Measurements from ENCODE around the gene PPP1R37. TPM values are rescaled to one million over a fixed set of nuclear protein-coding genes. Genes with fewer than 3 reads are reported as not detected.
A peak's percentile ranks its signal among the peaks of the same experiment; 100 is the strongest.

PPP1R37 gene
- total RNA-seq, 1 experiment from 2014 or later = 33.6 TPM

DNA sequence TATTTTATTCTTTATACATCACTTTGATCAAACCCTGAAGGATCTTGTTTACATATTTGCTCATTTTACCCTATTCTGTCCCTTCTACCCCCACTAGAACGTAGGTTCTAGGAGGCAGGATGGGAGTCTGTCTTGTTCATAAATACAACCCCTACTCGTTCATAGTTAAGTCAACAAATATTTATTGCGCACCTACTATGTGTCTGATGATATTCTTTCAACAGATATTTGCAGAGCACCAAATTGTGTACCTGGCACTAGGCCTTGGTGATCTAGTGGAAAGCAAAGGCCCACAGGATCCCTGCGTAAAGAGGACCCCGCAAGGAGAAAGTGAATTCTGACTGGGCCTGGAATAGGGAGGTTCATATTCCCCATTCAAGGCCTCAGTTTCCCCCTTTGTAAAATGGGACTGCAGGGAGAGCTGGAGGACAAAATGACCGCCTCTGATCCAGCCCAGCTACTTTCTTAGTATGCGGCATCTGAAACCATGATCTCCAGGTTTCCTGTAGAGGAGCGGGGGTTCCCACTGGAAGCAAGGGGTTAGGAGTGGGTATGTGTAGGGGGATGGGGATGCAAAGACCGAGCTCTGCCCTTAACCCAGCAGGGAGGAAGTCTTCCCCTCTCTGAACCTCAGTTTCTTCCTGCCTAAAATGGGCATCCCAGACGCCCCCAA lies 14.5 kb upstream of the PPP1R37 start:
- Histone ChIP-seq H4K91ac (ENCODE audit: insufficient read length, low read depth, low read length) (no peak overlapping the region), H3K4me1 (ENCODE audit: insufficient read depth, low read length) (peaks cover 10% of the 10 kb centered on the region; the same call in 1 of the 2 replicates), H3K4me2 (ENCODE audit: insufficient read depth, insufficient read length, low read length) (peak overlapping the region; percentile 33), H3K79me1 (ENCODE audit: insufficient read depth, low read depth, low read length, poor library complexity, severe bottlenecking) (peaks cover 4% of the 10 kb centered on the region), H4K8ac (replicated peaks; ENCODE audit: insufficient read length, low read depth, low read length) (no peak overlapping the region), H2BK12ac (ENCODE audit: insufficient read length, low read depth, low read length) (no peak overlapping the region), H2BK5ac (ENCODE audit: insufficient read length, low read length) (no peak overlapping the region), H3K14ac (ENCODE audit: insufficient read depth, low read length) (peak overlapping the region; percentile 64; the same call in 1 of the 2 replicates), H3K56ac (ENCODE audit: insufficient read length, low read depth, low read length) (no peak overlapping the region), H4K5ac (ENCODE audit: insufficient read length, low read depth, low read length) (no peak overlapping the region), H3K27ac (ENCODE audit: insufficient read length, low read depth, low read length) (no peak overlapping the region), H2BK120ac (ENCODE audit: low read depth, low read length, poor library complexity, severe bottlenecking) (no peak overlapping the region), H3K18ac (ENCODE audit: insufficient read length, low read depth, low read length) (peak overlapping the region; percentile 50), H2AK5ac (ENCODE audit: insufficient read length, low read length) (no peak overlapping the region), H2AFZ (ENCODE audit: low read length) (no peak overlapping the region), H3K23ac (ENCODE audit: insufficient read length, low read depth, low read length) (no peak overlapping the region), H4K20me1 (ENCODE audit: control insufficient read depth, insufficient read depth, insufficient read length) (no peaks in the 10 kb centered on the region), H3K23me2 (ENCODE audit: insufficient read length, low read depth, low read length, poor library complexity, severe bottlenecking) (peaks cover 20% of the 10 kb centered on the region), H3T11ph (ENCODE audit: low read length) (no peak overlapping the region), H2BK20ac (ENCODE audit: low read depth, low read length, poor library complexity, severe bottlenecking) (no peak overlapping the region), H3K27me3 (ENCODE audit: insufficient read depth, low read length) (no peaks in the 10 kb centered on the region), H3K4ac (ENCODE audit: low read depth, low read length) (no peak overlapping the region), H3K9me3 (ENCODE audit: control insufficient read depth, low read depth, low read length) (no peaks in the 10 kb centered on the region), H3K9ac (ENCODE audit: extremely low read depth, insufficient read length, low read length) (peak overlapping the region; percentile 40), H2BK15ac (ENCODE audit: low read depth, low read length) (no peak overlapping the region), H3K79me2 (ENCODE audit: insufficient read depth, low read length) (peaks cover 7% of the 10 kb centered on the region; the same call in 1 of the 2 replicates)
- Mint-ChIP-seq H3K36me3 (ENCODE audit: insufficient read depth in 1 of 3, low read depth in 3 of 3) (peaks cover 13 to 33% (median 27%) of the 10 kb centered on the region in 3 experiments; a peak in 6 of 7 replicates), H3K27me3 (ENCODE audit: low read depth) (no peaks in the 10 kb centered on the region; the same call in 1 of the 2 replicates), H3K4me3 (peak overlapping the region; percentile 99), H3K9me3 (no peaks in the 10 kb centered on the region; a peak in 1 of 5 replicates), H3K27ac (peak overlapping the region in 2 of 3 experiments; percentile 78 to 96; a peak in 6 of 7 replicates), H3K4me1 (peaks cover 44 to 53% of the 10 kb centered on the region in 2 experiments)
- TF ChIP-seq CTCF (conservative IDR thresholded peaks at IDR 0.05) = no peak
- no peak for DNase-seq
- no CpG with 5 or more reads among the region's 10 CpGs for WGBS (ENCODE audit: extremely low coverage, insufficient read length, low lambda C conversion rate)

All from H9 (cell line).